Activated CD4-positive, alpha-beta T cell treated with anti-CD3 and anti-CD28 coated beads for 36 hours (primary cell): ENCODE results near the gene GNG2. TPM values are rescaled to one million over a fixed set of nuclear protein-coding genes. Genes with fewer than 3 reads are reported as not detected.
A peak's percentile ranks its signal among the peaks of the same experiment; 100 is the strongest.

Experiments
- ATAC-seq: fragments of 200-7000 bp; cut with Tn5 transposase; one replicate; pipeline ENCODE4 v1.10.0; 2021; ENCODE audit warnings: mild to moderate bottlenecking, moderate library complexity
- CTCF ChIA-PET: fragments of 350-600 bp; sonication (Branson Sonifier 250); formaldehyde crosslinking; loops from one replicate; lab custom pipeline; 2021; ENCODE audit warnings: antibody characterized with exemption; lab: Charles Lee
- POLR2A ChIA-PET: fragments of 350-600 bp; sonication (Branson Sonifier 250); formaldehyde crosslinking; loops from one replicate; lab custom pipeline; 2021; ENCODE audit warnings: antibody characterized with exemption, inconsistent platforms; lab: Charles Lee
- DNase-seq: peaks from one replicate; pipeline ENCODE4 v3.0.0-alpha.2; 2020
- H3K27ac Mint-ChIP-seq: one replicate; pipeline ENCODE4 v1.8.0; 2021; ENCODE audit warnings: mixed read lengths
- H3K27me3 Mint-ChIP-seq: one replicate; pipeline ENCODE4 v1.8.0; 2021; ENCODE audit warnings: mixed read lengths
- H3K36me3 Mint-ChIP-seq: one replicate; pipeline ENCODE4 v1.8.0; 2021; ENCODE audit warnings: low read depth, mixed read lengths
- H3K4me1 Mint-ChIP-seq: one replicate; pipeline ENCODE4 v1.8.0; 2021; ENCODE audit warnings: mixed read lengths
- H3K4me3 Mint-ChIP-seq: one replicate; pipeline ENCODE4 v1.8.0; 2021; ENCODE audit warnings: mild to moderate bottlenecking, moderate library complexity, mixed read lengths
- H3K9me3 Mint-ChIP-seq: one replicate; pipeline ENCODE4 v1.8.0; 2021; ENCODE audit warnings: low read depth, mixed read lengths
- intact Hi-C, 2 experiments: fragments of 100-400 bp; cut with DNase I in 1 of 2; cut with micrococcal nuclease in 1 of 2; formaldehyde crosslinking; loops; one replicate each; pipeline versions ENCODE4 v1.14.2 to v1.15.1; 2022 to 2024; cut with DNase I, micrococcal nuclease
- total RNA-seq, 2 experiments: library from RNA; stranded (reverse); gene quantifications; one replicate each; pipeline ENCODE4 v1.2.3, GENCODE V29; 2021

Gene GNG2
- total RNA-seq, 2 experiments from 2014 or later: 133 to 136 TPM

DNA sequence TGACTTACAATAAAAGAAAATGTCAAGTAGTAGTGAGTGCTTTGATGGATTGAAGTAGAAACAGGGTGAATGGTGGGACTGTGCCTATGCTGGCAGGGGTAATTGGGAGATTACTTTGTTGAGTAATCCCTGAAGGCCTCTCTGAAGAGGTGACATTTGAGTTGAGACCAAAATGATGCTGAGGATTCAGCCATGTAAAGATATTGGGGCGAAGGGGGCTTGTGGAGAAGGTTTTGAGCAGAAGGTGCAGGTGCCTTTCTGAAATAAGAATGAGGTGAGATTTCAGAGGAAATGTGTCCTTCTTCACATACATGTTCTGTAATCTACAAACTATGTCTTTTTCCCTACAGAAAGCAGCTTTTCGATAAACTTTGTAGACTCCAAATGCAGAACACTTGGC is 8.0 kb downstream of the GNG2 start:
- DNase-seq: no peak
- POLR2A ChIA-PET: interaction anchor here (1.4 kb wide), 1 partner anchor 8 kb away, joined by 7 read pairs; the partner anchor contains the start of gene GNG2
- ATAC-seq: no peak
- intact Hi-C loops: loop anchor here (5.0 to 10.0 kb wide), 3 partner anchors 86 to 1034 kb away; partner anchors contain the start of genes FRMD6 (in 1 of the 2) and NIN (in 1 of the 2)
- CTCF ChIA-PET: interaction anchor here (1.1 to 1.5 kb wide), 4 partner anchors 18 to 110 kb away, joined by 3 to 5 read pairs (median 4); no protein-coding TSS in a partner anchor
- Mint-ChIP-seq H3K27me3 (no peaks in the 10 kb centered on the region), H3K36me3 (peaks cover 19% of the 10 kb centered on the region), H3K9me3 (no peaks in the 10 kb centered on the region), H3K27ac (no peak overlapping the region), H3K4me1 (peaks cover 36% of the 10 kb centered on the region), H3K4me3 (no peak overlapping the region)

DNA sequence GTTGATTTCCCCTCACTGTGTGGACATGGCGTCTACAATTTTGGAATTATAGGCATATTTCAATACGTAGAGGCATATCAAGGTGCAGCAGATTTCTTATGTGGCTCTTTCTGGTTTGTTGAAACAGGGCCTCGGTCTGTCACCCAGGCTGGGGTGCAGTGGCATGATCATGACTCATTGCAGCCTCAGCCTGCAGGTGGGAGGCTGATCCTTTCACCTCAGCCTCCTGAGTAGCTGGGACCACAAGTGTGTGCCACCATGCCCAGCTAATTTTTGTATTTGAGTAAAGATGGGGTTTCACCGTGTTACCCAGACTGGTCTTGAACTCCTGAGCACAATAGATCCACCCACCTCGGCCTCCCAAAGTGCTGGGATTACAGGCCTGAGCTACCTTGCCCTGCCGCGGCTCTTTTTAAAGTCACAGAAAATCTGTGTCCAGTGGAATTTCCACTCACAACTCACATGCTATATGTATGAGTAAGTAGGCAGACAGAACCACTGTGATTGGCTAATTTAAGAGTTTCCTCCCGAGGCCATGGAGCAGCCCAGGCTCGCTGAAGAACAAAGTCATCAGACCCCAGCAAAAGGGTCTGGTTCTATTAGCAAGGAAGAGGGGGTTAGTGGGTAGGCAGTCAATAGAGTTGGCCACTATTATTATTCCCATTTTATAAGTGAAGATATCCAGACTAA is 9.1 kb downstream of the GNG2 start:
- ATAC-seq (peak; percentile 62), DNase-seq (peak; percentile 79)
- peaks cover 21% of the 10 kb centered on the region for H3K36me3 Mint-ChIP-seq
- no peaks in the 10 kb centered on the region for H3K9me3 Mint-ChIP-seq
- H3K4me1 Mint-ChIP-seq: peaks cover 39% of the 10 kb centered on the region
- H3K27me3 Mint-ChIP-seq: no peaks in the 10 kb centered on the region
- peak overlapping the region; percentile 41 for H3K4me3 Mint-ChIP-seq
- POLR2A ChIA-PET: interaction anchor here (0.8 to 1.4 kb wide), 3 partner anchors 9 to 41 kb away, joined by 3 to 7 read pairs (median 5); partner anchors contain the start of gene GNG2
- intact Hi-C loops: loop anchor here (5.0 to 10.0 kb wide), 3 partner anchors 87 to 1035 kb away; partner anchors contain the start of genes FRMD6 (in 1 of the 2) and NIN (in 1 of the 2)
- H3K27ac Mint-ChIP-seq: no peak overlapping the region
- CTCF ChIA-PET: interaction anchor here (0.7 to 1.3 kb wide), 4 partner anchors 9 to 109 kb away, joined by 3 read pairs; partner anchors contain the start of gene GNG2

DNA sequence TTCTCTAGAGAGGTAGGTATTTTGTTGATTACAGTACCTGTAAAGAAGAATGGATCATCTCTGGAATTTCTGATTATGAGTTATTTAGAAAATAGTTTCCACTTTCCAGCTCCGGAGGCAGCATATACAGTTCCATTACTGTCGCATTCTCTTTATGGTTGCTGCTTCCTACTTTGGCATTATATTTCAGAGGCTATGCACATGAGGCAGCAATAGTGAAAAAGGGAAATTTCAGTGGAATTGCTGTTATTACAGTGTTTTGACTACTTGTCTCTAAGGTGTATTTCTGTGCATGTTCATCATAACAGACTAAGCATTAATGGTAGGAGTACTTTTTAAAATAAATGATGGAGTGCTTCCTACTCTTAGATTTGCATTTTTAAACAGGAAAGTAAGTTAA is 10.2 kb downstream of the GNG2 start:
- ChIA-PET POLR2A (no interaction called here), CTCF (interaction anchor here (0.6 to 1.6 kb wide), 7 partner anchors 10 to 28 kb away, joined by 3 to 4 read pairs (median 3); no protein-coding TSS in a partner anchor)
- intact Hi-C loops: no loop called here
- no peak for DNase-seq
- Mint-ChIP-seq H3K9me3 (no peaks in the 10 kb centered on the region), H3K4me3 (no peak overlapping the region), H3K36me3 (peaks cover 25% of the 10 kb centered on the region), H3K4me1 (peaks cover 38% of the 10 kb centered on the region), H3K27ac (peak overlapping the region; percentile 64), H3K27me3 (no peaks in the 10 kb centered on the region)
- ATAC-seq: no peak

DNA sequence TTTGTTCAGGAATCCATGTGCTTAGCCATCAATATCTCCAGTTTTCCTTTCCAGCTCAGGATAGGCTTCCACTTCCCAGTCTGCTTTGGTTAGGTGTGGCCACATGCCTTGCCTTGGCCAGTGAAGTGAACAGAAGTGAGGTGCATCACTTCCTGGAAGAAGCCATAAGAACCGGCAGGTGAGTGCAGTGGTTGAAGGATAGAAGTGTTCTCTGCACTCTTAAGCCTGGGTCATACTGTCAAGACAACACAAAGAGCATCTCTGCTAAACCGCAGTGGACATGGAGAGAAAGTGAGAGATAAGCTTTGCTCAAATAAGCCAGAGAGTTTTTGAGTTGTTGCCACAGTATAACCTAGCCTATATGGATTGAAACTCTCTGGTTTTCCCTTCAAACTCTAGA is 11.4 kb downstream of the GNG2 start:
- Mint-ChIP-seq H3K27ac (peak overlapping the region; percentile 75), H3K9me3 (no peaks in the 10 kb centered on the region), H3K4me3 (no peak overlapping the region), H3K4me1 (peaks cover 46% of the 10 kb centered on the region), H3K27me3 (no peaks in the 10 kb centered on the region), H3K36me3 (peaks cover 29% of the 10 kb centered on the region)
- intact Hi-C loops: no loop called here
- CTCF ChIA-PET: interaction anchor here (0.8 to 1.6 kb wide), 3 partner anchors 9 to 25 kb away, joined by 3 read pairs; partner anchors contain the start of gene GNG2
- POLR2A ChIA-PET: interaction anchor here (0.9 to 1.3 kb wide), 2 partner anchors 25 to 95 kb away, joined by 3 to 4 read pairs; no protein-coding TSS in a partner anchor
- no peak for DNase-seq
- ATAC-seq: no peak

DNA sequence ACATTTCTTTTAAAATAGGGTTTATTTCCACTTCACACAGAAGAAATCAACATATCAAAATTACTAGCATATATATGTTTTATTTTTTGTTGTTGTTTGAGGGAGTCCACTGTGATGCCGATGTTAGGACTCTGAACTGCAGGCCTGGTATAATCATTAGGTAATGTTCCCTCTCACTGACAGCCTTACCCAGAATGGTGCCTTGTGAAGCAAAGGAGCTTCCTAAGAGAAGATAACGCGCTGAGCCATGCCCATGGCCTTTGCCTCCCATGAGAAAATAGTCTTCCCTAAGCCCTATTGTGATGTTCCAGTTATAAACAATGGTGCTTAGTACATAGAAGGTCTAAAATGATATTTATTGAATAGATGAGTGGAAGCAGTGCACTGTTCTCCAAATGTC is 12.0 kb downstream of the GNG2 start:
- H3K9me3 Mint-ChIP-seq: no peaks in the 10 kb centered on the region
- no peak overlapping the region for H3K4me3 Mint-ChIP-seq
- intact Hi-C loops: no loop called here
- peaks cover 52% of the 10 kb centered on the region for H3K4me1 Mint-ChIP-seq
- CTCF ChIA-PET: interaction anchor here (0.8 to 1.2 kb wide), 2 partner anchors 10 to 11 kb away, joined by 3 read pairs; partner anchors contain the start of gene GNG2
- H3K36me3 Mint-ChIP-seq: peaks cover 34% of the 10 kb centered on the region
- ATAC-seq (no peak), DNase-seq (no peak)
- POLR2A ChIA-PET: interaction anchor here (0.9 to 1.4 kb wide), 3 partner anchors 25 to 96 kb away, joined by 3 to 4 read pairs (median 3); no protein-coding TSS in a partner anchor
- peak overlapping the region; percentile 79 for H3K27ac Mint-ChIP-seq
- no peaks in the 10 kb centered on the region for H3K27me3 Mint-ChIP-seq

DNA sequence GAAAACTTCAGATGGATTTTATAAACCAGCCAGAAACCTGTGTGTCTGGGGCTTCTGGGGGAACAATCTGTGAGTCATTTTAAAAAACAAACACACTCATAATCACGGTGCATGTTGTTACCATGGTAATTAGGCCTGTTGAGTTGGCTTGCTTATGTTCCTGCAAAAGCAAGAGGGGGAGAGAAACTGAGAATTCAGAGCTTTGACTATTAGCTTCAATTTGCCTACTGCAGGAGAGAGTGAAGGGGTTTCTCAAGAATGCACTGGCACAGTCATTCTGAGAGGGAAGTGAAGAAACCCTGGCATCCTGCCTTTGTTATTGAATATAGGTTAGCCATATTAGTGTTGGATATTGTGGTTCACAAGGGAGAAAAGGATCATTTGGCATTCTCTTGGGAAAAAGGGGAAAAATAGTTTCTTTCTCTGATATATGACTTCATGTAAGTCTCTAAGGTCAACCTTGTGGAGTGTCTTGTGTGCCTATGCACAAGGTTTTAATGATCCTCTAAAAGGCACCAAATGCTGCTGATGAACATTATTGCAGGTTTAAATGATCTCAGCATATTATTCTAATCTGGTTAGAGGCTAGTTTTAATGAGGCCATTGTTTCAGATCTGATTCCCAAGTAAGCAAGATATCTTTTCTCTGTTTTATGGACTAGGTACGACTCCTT is 12.9 kb downstream of the GNG2 start:
- ChIA-PET CTCF (interaction anchor here (0.7 to 1.5 kb wide), 3 partner anchors 10 to 26 kb away, joined by 3 to 4 read pairs (median 4); no protein-coding TSS in a partner anchor), POLR2A (interaction anchor here (0.5 to 1.4 kb wide), 7 partner anchors 9 to 42 kb away, joined by 3 to 9 read pairs (median 3); partner anchors contain the start of gene GNG2)
- intact Hi-C loops: loop anchor here (1.0 kb wide), 5 partner anchors 11 to 116 kb away; partner anchors contain the start of genes GNG2 (in 1 of the 2) and RTRAF (in 1 of the 2)

DNA sequence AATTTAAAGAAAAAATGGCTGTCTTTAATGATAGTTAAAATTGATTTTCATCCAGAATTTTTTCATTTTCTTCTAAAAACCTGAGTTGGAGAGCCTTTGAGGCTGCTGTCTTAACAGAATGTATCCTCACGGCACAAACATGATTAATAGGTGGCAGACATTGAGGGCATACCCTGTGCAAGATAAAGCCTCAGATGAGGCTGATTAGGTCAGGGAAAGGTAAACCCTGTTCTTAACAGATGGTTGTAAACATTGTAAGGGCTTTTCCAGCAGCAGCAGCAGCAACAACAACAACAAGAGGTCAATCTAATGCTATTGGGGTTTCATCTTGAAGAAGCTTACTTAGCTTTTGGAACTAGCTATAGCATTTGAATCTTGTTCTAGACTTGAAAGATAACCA is 17.4 kb downstream of the GNG2 start:
- CTCF ChIA-PET: no interaction called here
- Mint-ChIP-seq H3K9me3 (peaks cover 6% of the 10 kb centered on the region), H3K36me3 (peaks cover 59% of the 10 kb centered on the region), H3K4me3 (no peak overlapping the region), H3K4me1 (peaks cover 77% of the 10 kb centered on the region), H3K27me3 (no peaks in the 10 kb centered on the region), H3K27ac (no peak overlapping the region)
- DNase-seq (no peak), ATAC-seq (no peak)
- POLR2A ChIA-PET: no interaction called here
- intact Hi-C loops: no loop called here

More for the DNA sequence above, 12.9 kb downstream of the GNG2 start:
- H3K4me1 Mint-ChIP-seq: peaks cover 62% of the 10 kb centered on the region
- peak overlapping the region; percentile 79 for H3K27ac Mint-ChIP-seq
- DNase-seq: peak; percentile 63
- H3K27me3 Mint-ChIP-seq: no peaks in the 10 kb centered on the region
- peak overlapping the region; percentile 42 for H3K4me3 Mint-ChIP-seq
- H3K9me3 Mint-ChIP-seq: no peaks in the 10 kb centered on the region
- peaks cover 44% of the 10 kb centered on the region for H3K36me3 Mint-ChIP-seq
- ATAC-seq: peak; percentile 83

DNA sequence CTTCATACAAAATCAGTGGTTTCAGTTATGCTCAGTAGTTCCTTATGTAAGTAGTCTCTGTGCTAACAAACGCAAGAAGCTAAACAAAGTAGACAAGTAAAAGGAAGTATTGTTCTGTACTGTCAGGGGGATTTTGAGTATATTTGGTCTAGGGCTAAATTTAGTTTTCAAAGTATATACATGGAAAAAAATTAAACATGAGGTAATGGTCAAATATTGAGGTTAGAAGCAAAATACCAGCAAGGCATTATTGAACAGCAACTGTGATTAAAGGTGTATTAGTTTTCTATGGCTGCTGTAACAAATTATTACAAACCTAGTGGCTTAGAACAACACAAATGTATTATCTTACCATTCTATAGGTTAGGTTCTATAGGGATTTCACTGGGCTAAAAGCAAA is 18.8 kb downstream of the GNG2 start:
- peaks cover 48% of the 10 kb centered on the region for H3K36me3 Mint-ChIP-seq
- CTCF ChIA-PET: no interaction called here
- peaks cover 72% of the 10 kb centered on the region for H3K4me1 Mint-ChIP-seq
- intact Hi-C loops: no loop called here
- POLR2A ChIA-PET: no interaction called here
- no peak for DNase-seq
- H3K4me3 Mint-ChIP-seq: no peak overlapping the region
- H3K27me3 Mint-ChIP-seq: no peaks in the 10 kb centered on the region
- peaks cover 6% of the 10 kb centered on the region for H3K9me3 Mint-ChIP-seq
- ATAC-seq: no peak
- H3K27ac Mint-ChIP-seq: peak overlapping the region; percentile 9

DNA sequence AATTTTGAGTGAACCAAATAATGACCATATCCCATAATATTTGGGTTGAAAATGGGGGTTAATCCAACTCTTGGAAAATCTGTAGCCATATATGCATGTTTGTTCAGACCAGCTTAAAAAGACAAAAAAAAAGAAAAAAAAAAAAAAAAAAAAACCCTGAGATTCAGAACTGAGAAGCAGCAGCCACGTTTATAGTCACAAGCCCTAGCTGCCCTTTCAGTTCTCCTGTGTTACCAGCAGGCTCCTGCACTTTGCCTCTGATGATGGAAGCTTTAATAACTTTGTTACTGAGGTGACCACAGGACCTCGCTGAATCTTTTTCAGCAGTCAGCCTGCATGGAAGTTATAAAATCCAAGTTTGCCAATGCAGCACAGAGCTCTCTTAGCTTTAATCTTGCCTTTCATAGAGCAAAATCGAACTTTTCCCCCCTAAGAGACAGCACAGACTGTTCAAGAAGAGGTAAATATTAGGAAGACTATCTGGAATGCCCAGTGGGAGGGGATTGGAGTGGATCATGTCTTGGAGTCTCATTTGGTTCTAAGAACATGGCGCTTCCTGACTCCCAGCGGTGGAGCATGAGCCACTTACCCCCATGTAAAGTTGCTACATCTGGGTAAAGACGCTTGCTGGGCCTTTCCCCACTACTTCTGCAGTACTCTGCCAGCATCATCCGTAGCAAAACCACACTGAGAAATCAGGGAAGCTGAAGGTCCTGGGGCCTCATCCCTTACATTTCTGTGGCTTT is 20.6 kb downstream of the GNG2 start:
- intact Hi-C loops: no loop called here
- Mint-ChIP-seq H3K9me3 (peaks cover 6% of the 10 kb centered on the region), H3K27me3 (no peaks in the 10 kb centered on the region), H3K27ac (peak overlapping the region; percentile 55), H3K4me3 (peak overlapping the region; percentile 32), H3K4me1 (peaks cover 78% of the 10 kb centered on the region), H3K36me3 (peaks cover 47% of the 10 kb centered on the region)
- ChIA-PET POLR2A (interaction anchor here (1.3 to 1.5 kb wide), 2 partner anchors 20 to 34 kb away, joined by 5 to 6 read pairs; partner anchors contain the start of gene GNG2), CTCF (interaction anchor here (0.7 to 1.6 kb wide), 9 partner anchors 9 to 760 kb away, joined by 3 to 6 read pairs (median 3); no protein-coding TSS in a partner anchor)
- DNase-seq: no peak
- ATAC-seq: peak; percentile 52

DNA sequence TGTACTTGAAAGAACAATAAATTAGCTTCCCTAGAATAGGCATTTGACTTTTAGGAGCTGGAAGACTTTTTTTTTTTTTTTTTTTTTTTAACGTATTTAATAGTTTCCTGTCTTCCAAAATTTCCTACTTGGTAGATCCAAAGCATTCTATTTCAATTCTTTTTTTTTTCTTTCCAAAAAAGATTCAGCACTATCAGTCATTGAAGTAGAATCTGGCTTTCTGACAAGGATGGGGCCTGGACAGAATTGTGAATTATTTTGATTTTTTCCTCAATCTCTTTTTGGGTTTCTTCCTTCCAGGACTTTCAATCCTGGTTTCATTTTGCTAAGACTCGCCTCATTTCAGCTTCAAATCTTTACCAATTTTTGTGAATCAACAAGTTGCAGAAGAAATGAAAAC is 21.2 kb downstream of the GNG2 start:
- peaks cover 78% of the 10 kb centered on the region for H3K4me1 Mint-ChIP-seq
- DNase-seq (no peak), ATAC-seq (no peak)
- H3K27ac Mint-ChIP-seq: no peak overlapping the region
- H3K27me3 Mint-ChIP-seq: no peaks in the 10 kb centered on the region
- H3K36me3 Mint-ChIP-seq: peaks cover 47% of the 10 kb centered on the region
- ChIA-PET CTCF (interaction anchor here (0.7 to 1.6 kb wide), 9 partner anchors 8 to 761 kb away, joined by 3 to 6 read pairs (median 3); no protein-coding TSS in a partner anchor), POLR2A (interaction anchor here (0.7 to 1.5 kb wide), 3 partner anchors 9 to 97 kb away, joined by 3 to 5 read pairs (median 3); no protein-coding TSS in a partner anchor)
- H3K9me3 Mint-ChIP-seq: peaks cover 6% of the 10 kb centered on the region
- intact Hi-C loops: no loop called here
- H3K4me3 Mint-ChIP-seq: no peak overlapping the region
